ENCODE measurements around the gene TCF7. TPM values are rescaled to one million over a fixed set of nuclear protein-coding genes. Genes with fewer than 3 reads are reported as not detected.
A peak's percentile ranks its signal among the peaks of the same experiment; 100 is the strongest.

The TCF7 gene
- total and polyA plus RNA-seq, 5 donors from 2014 or later, result 55.4 to 234 (median 98.3) TPM

- peaks cover 81% of the 10 kb centered on the region for H3K36me3 ChIP-seq (ENCODE audit: control insufficient read depth, insufficient read depth, low read length)
- no peak overlapping the region for H3K4me3 ChIP-seq (ENCODE audit: low read depth, low read length)
- peak overlapping the region; percentile 39 for H3K27ac ChIP-seq (ENCODE audit: insufficient read depth, low read length, poor library complexity, severe bottlenecking)
- peaks cover 52% of the 10 kb centered on the region for H3K4me1 ChIP-seq (ENCODE audit: control insufficient read depth, insufficient read depth, low read length, poor library complexity, severe bottlenecking)
- Mint-ChIP-seq H3K27ac (peak overlapping the region; percentile 66 to 78 (median 76)), H3K36me3 (peaks cover 58% of the 10 kb centered on the region), H3K4me1 (peaks cover 4 to 82% (median 25%) of the 10 kb centered on the region in 4 donors), H3K4me3 (no peak overlapping the region), H3K9me3 (no peaks in the 10 kb centered on the region), H3K27me3 (no peaks in the 10 kb centered on the region)
- H3K9me3 ChIP-seq (ENCODE audit: control insufficient read depth in 2 of 2, low read length in 2 of 2), result no peaks in the 10 kb centered on the region
- no peak for DNase-seq
- peak in 1 of 2 donors; percentile 13 for ATAC-seq (ENCODE audit: low read depth in 2 of 2)
- no peaks in the 10 kb centered on the region for H3K27me3 ChIP-seq (ENCODE audit: control insufficient read depth, insufficient read depth, low read length)
Measured at GRCh38 chr5:134141331-134142050, 27.0 kb downstream of the TCF7 start.

- peaks cover 4 to 82% (median 24%) of the 10 kb centered on the region in 4 donors for H3K4me1 Mint-ChIP-seq
- H3K27me3 ChIP-seq (ENCODE audit: control insufficient read depth, insufficient read depth, low read length), result no peaks in the 10 kb centered on the region
- H3K36me3 ChIP-seq (ENCODE audit: control insufficient read depth, insufficient read depth, low read length), result peaks cover 86% of the 10 kb centered on the region
- H3K4me3 Mint-ChIP-seq, result no peak overlapping the region
- peaks cover 46% of the 10 kb centered on the region for H3K4me1 ChIP-seq (ENCODE audit: control insufficient read depth, insufficient read depth, low read length, poor library complexity, severe bottlenecking)
- no peaks in the 10 kb centered on the region for H3K9me3 Mint-ChIP-seq
- no peaks in the 10 kb centered on the region for H3K9me3 ChIP-seq (ENCODE audit: control insufficient read depth in 2 of 2, low read length in 2 of 2)
- DNase-seq (no peak), ATAC-seq (ENCODE audit: low read depth in 2 of 2) (no peak)
- no peak overlapping the region for H3K27ac ChIP-seq (ENCODE audit: insufficient read depth, low read length, poor library complexity, severe bottlenecking)
- no peaks in the 10 kb centered on the region for H3K27me3 Mint-ChIP-seq
- peaks cover 55% of the 10 kb centered on the region for H3K36me3 Mint-ChIP-seq
- H3K27ac Mint-ChIP-seq, result peak overlapping the region; percentile 66 to 78 (median 76)
- no peak overlapping the region for H3K4me3 ChIP-seq (ENCODE audit: low read depth, low read length)
Measured at GRCh38 chr5:134142052-134142451, 27.6 kb downstream of the TCF7 start.

GRCh38 chr5:134142806-134143205 lies 28.3 kb downstream of the TCF7 start:
- H3K27me3 ChIP-seq (ENCODE audit: control insufficient read depth, insufficient read depth, low read length), result no peaks in the 10 kb centered on the region
- ATAC-seq (ENCODE audit: low read depth in 2 of 2), result no peak
- DNase-seq, result no peak
- H3K27ac ChIP-seq (ENCODE audit: insufficient read depth, low read length, poor library complexity, severe bottlenecking), result no peak overlapping the region
- H3K36me3 ChIP-seq (ENCODE audit: control insufficient read depth, insufficient read depth, low read length), result peaks cover 92% of the 10 kb centered on the region
- Mint-ChIP-seq H3K4me3 (no peak overlapping the region), H3K9me3 (no peaks in the 10 kb centered on the region), H3K36me3 (peaks cover 55% of the 10 kb centered on the region), H3K4me1 (peaks cover 4 to 75% (median 21%) of the 10 kb centered on the region in 4 donors), H3K27me3 (no peaks in the 10 kb centered on the region), H3K27ac (peak overlapping the region in 1 of 3 donors; percentile 41)
- no peaks in the 10 kb centered on the region for H3K9me3 ChIP-seq (ENCODE audit: control insufficient read depth in 2 of 2, low read length in 2 of 2)
- H3K4me1 ChIP-seq (ENCODE audit: control insufficient read depth, insufficient read depth, low read length, poor library complexity, severe bottlenecking), result peaks cover 39% of the 10 kb centered on the region
- H3K4me3 ChIP-seq (ENCODE audit: low read depth, low read length), result no peak overlapping the region

- ATAC-seq (ENCODE audit: low read depth in 2 of 2) (no peak), DNase-seq (no peak)
- Histone ChIP-seq H3K4me3 (ENCODE audit: low read depth, low read length) (no peak overlapping the region), H3K4me1 (ENCODE audit: control insufficient read depth, insufficient read depth, low read length, poor library complexity, severe bottlenecking) (peaks cover 32% of the 10 kb centered on the region), H3K27ac (ENCODE audit: insufficient read depth, low read length, poor library complexity, severe bottlenecking) (no peak overlapping the region), H3K27me3 (ENCODE audit: control insufficient read depth, insufficient read depth, low read length) (no peaks in the 10 kb centered on the region), H3K9me3 (ENCODE audit: control insufficient read depth in 2 of 2, low read length in 2 of 2) (no peaks in the 10 kb centered on the region), H3K36me3 (ENCODE audit: control insufficient read depth, insufficient read depth, low read length) (peaks cover 87% of the 10 kb centered on the region)
- H3K4me3 Mint-ChIP-seq, result no peak overlapping the region
- H3K4me1 Mint-ChIP-seq, result peaks cover 4 to 73% (median 22%) of the 10 kb centered on the region in 4 donors
- H3K27ac Mint-ChIP-seq, result no peak overlapping the region
- no peaks in the 10 kb centered on the region for H3K9me3 Mint-ChIP-seq
- peaks cover 55% of the 10 kb centered on the region for H3K36me3 Mint-ChIP-seq
- H3K27me3 Mint-ChIP-seq, result no peaks in the 10 kb centered on the region
Measured at GRCh38 chr5:134143431-134143830, 28.9 kb downstream of the TCF7 start.

GRCh38 chr5:134143944-134144941 lies 29.8 kb downstream of the TCF7 start:
- no peaks in the 10 kb centered on the region for H3K9me3 Mint-ChIP-seq
- peaks cover 52% of the 10 kb centered on the region for H3K36me3 Mint-ChIP-seq
- H3K9me3 ChIP-seq (ENCODE audit: control insufficient read depth in 2 of 2, low read length in 2 of 2), result no peaks in the 10 kb centered on the region
- H3K4me3 ChIP-seq (ENCODE audit: low read depth, low read length), result no peak overlapping the region
- H3K27ac Mint-ChIP-seq, result peak overlapping the region; percentile 31 to 83 (median 53)
- no peak for ATAC-seq (ENCODE audit: low read depth in 2 of 2)
- H3K4me1 Mint-ChIP-seq, result peaks cover 4 to 67% (median 24%) of the 10 kb centered on the region in 4 donors
- H3K4me1 ChIP-seq (ENCODE audit: control insufficient read depth, insufficient read depth, low read length, poor library complexity, severe bottlenecking), result peaks cover 24% of the 10 kb centered on the region
- peak overlapping the region in 2 of 4 donors; percentile 9 to 71 for H3K4me3 Mint-ChIP-seq
- no peaks in the 10 kb centered on the region for H3K27me3 Mint-ChIP-seq
- no peak for DNase-seq
- H3K27me3 ChIP-seq (ENCODE audit: control insufficient read depth, insufficient read depth, low read length), result no peaks in the 10 kb centered on the region
- H3K36me3 ChIP-seq (ENCODE audit: control insufficient read depth, insufficient read depth, low read length), result peaks cover 84% of the 10 kb centered on the region
- H3K27ac ChIP-seq (ENCODE audit: insufficient read depth, low read length, poor library complexity, severe bottlenecking), result no peak overlapping the region

- Histone ChIP-seq H3K4me1 (ENCODE audit: control insufficient read depth, insufficient read depth, low read length, poor library complexity, severe bottlenecking) (peaks cover 17% of the 10 kb centered on the region), H3K9me3 (ENCODE audit: control insufficient read depth in 2 of 2, low read length in 2 of 2) (no peaks in the 10 kb centered on the region), H3K27me3 (ENCODE audit: control insufficient read depth, insufficient read depth, low read length) (no peaks in the 10 kb centered on the region), H3K27ac (ENCODE audit: insufficient read depth, low read length, poor library complexity, severe bottlenecking) (no peak overlapping the region), H3K4me3 (ENCODE audit: low read depth, low read length) (no peak overlapping the region), H3K36me3 (ENCODE audit: control insufficient read depth, insufficient read depth, low read length) (peaks cover 81% of the 10 kb centered on the region)
- ATAC-seq (ENCODE audit: low read depth in 2 of 2) (no peak), DNase-seq (no peak)
- H3K4me3 Mint-ChIP-seq, result peak overlapping the region in 1 of 4 donors; percentile 71
- peak overlapping the region; percentile 53 to 83 (median 63) for H3K27ac Mint-ChIP-seq
- H3K36me3 Mint-ChIP-seq, result peaks cover 54% of the 10 kb centered on the region
- no peaks in the 10 kb centered on the region for H3K9me3 Mint-ChIP-seq
- no peaks in the 10 kb centered on the region for H3K27me3 Mint-ChIP-seq
- peaks cover 4 to 67% (median 23%) of the 10 kb centered on the region in 4 donors for H3K4me1 Mint-ChIP-seq
Measured at GRCh38 chr5:134145041-134145757, 30.7 kb downstream of the TCF7 start.
